Heart right ventricle (tissue), 16 donors: ENCODE measurements around the gene NEDD4L. TPM values are rescaled to one million over a fixed set of nuclear protein-coding genes. Genes with fewer than 3 reads are reported as not detected.

Source experiments
- ATAC-seq, 8 donors: fragments of 200-7000 bp; cut with Tn5 transposase; one replicate each; pipeline ENCODE4 v1.9.1; 2020; ENCODE audit warnings: mild to moderate bottlenecking in 8 of 8, moderate library complexity in 8 of 8, moderate number of reproducible peaks in 1 of 8
- DNase-seq, 2 donors: peaks; one replicate each; pipeline ENCODE4 v3.0.0-alpha.2; 2020
- H3K27ac ChIP-seq, 10 donors: fragments of 200-600 bp; sonication (generic) in 2 of 10; one replicate each; pipeline versions ENCODE4 v1.5.0 to v1.8.0; 2020 to 2022; ENCODE audit warnings: mild to moderate bottlenecking in 3 of 10
- H3K27me3 ChIP-seq, 7 donors: fragments of 200-600 bp; one replicate each; pipeline ENCODE4 v1.8.0; 2021 to 2022; ENCODE audit warnings: mild to moderate bottlenecking in 2 of 7
- H3K36me3 ChIP-seq, 9 donors: fragments of 200-600 bp; sonication (generic) in 1 of 9; one replicate each; pipeline versions ENCODE4 v1.5.0 to v1.8.0; 2020 to 2022; ENCODE audit warnings: mild to moderate bottlenecking in 2 of 9
- H3K4me1 ChIP-seq, 9 donors: fragments of 200-600 bp; sonication (generic) in 1 of 9; one replicate each; pipeline versions ENCODE4 v1.5.0 to v1.8.0; 2020 to 2022; ENCODE audit warnings: mild to moderate bottlenecking in 4 of 9
- H3K4me3 ChIP-seq, 10 donors: fragments of 200-600 bp; sonication (generic) in 2 of 10; one replicate each; pipeline versions ENCODE4 v1.5.0 to v1.8.0; 2020 to 2022; ENCODE audit warnings: mild to moderate bottlenecking in 7 of 10, moderate library complexity in 2 of 10
- H3K9me3 ChIP-seq, 11 donors: fragments of 200-600 bp in 10 of 11; sonication (generic) in 2 of 11; one replicate each; pipeline versions ENCODE4 v1.5.0 to v1.8.0; 2013 to 2022; ENCODE audit warnings: mild to moderate bottlenecking in 2 of 11, control low read depth in 1 of 11, moderate library complexity in 1 of 11
- CTCF ChIP-seq, 9 donors: fragments of 200-600 bp; sonication (generic) in 2 of 9; IDR thresholded peaks; one replicate each; pipeline versions ENCODE4 v1.5.0 to v1.8.0; 2021 to 2022; ENCODE audit warnings: antibody characterized with exemption in 9 of 9, mild to moderate bottlenecking in 5 of 9, moderate library complexity in 1 of 9
- WGBS, 2 donors: extraction: QIAGEN DNeasy Blood & Tissue Kit; methylation state at CpG; one replicate each; pipeline ENCODE4 v1.1.7; 2013; ENCODE audit warnings: inconsistent platforms in 1 of 2; 5-methylcytosine and 5-hydroxymethylcytosine counted together
- intact Hi-C, 10 donors: fragments of 100-400 bp; cut with DNase I; formaldehyde crosslinking; loops; one replicate each; pipeline versions ENCODE4 v1.11.1 to v1.14.2; 2022
- polyA plus RNA-seq, 2 donors: library from polyadenylated mRNA; stranded (reverse); fragments of 200-250 nt; gene quantifications; one replicate each; pipeline ENCODE4 v1.2.3, GENCODE V29; 2013
- total RNA-seq, 10 donors: library from RNA; stranded (reverse); fragmentation: NEBNext Ultra II Directional in 3 of 10; extraction: Animal tissue kit (Norgen Biotek cat#: 25700) in 3 of 10; gene quantifications; one replicate each; pipeline versions ENCODE4 v1.2.1 to v1.2.4, GENCODE V29; 2021 to 2023
- donor health status: Arrhythmogenic right ventricular cardiomyopathy.
- donor health status: ischemic (EF 13 %, LVEDD 7.1; RV severe dilation, severe dysfunction).
- donor health status: healthy with polysubstance abuse.
- donor health status: DM: no; HTN: yes; CAD: no.
- donor health status: DM: no; HTN: no; CAD: no.
- donor health status: ischemic (EF 25% LVEDD 6.9; RV normal size, moderate dysfunction).
- donor health status: ischemic (EF 25% LVEDD 5.7; RV mildly dilated, moderate dysfunction).
- donor health status: healthy.
- donor health status: DM: yes; HTN: yes; CAD: no.
- donor health status: Ischemic cardiomyopathy.
- donor health status: ischemic (EF 35%, LVEDD 5.7; RV mildly dilated, moderate dysfunction).
- donor health status: nonischemic (EF 11% LVEDD 7.7; RV severe dilation, severe dysfunction).
- donor health status: DM: yes; HTN: yes; CAD: no.
- donor health status: PGD.
- donor health status: ischemic (EF 29% LVEDD 5.4; RV normal size, mild dysfunction).
- donor health status: nonischemic (EF 23%, LVEDD 6.1; RV moderate dilation, normal function).

NEDD4L gene
- total and polyA plus RNA-seq, 12 donors, result 9.6 to 67.1 (median 49.4) TPM

- H3K27me3 ChIP-seq, result no peaks in the 10 kb centered on the region
- DNase-seq (no peak), ATAC-seq (no peak)
- H3K4me3 ChIP-seq, result no peak overlapping the region
- no peaks in the 10 kb centered on the region for H3K36me3 ChIP-seq
- H3K27ac ChIP-seq, result no peak overlapping the region
- no peak for TF ChIP-seq CTCF (IDR thresholded peaks at IDR 0.05)
- 84 to 86% methylated on average over 5 of the region's 5 CpGs for WGBS, 2 donors
- intact Hi-C loops, result loop anchor here in 1 of 10 donors (5.0 kb wide), 1 partner anchor 46 kb away; no protein-coding TSS in a partner anchor
- no peaks in the 10 kb centered on the region for H3K9me3 ChIP-seq
- H3K4me1 ChIP-seq, result peaks cover 4 to 35% (median 17%) of the 10 kb centered on the region in 9 donors
Measured at GRCh38 chr18:58242968-58243367, 198.9 kb downstream of the NEDD4L start.

- no peaks in the 10 kb centered on the region for H3K27me3 ChIP-seq
- no peak for DNase-seq
- intact Hi-C loops, result loop anchor here in 1 of 10 donors (5.0 kb wide), 1 partner anchor 46 kb away; no protein-coding TSS in a partner anchor
- no peak overlapping the region for H3K4me3 ChIP-seq
- TF ChIP-seq CTCF (IDR thresholded peaks at IDR 0.05), result no peak
- H3K4me1 ChIP-seq, result peaks cover 4 to 39% (median 17%) of the 10 kb centered on the region in 9 donors
- H3K9me3 ChIP-seq, result no peaks in the 10 kb centered on the region
- H3K36me3 ChIP-seq, result no peaks in the 10 kb centered on the region
- ATAC-seq, result no peak
- no peak overlapping the region for H3K27ac ChIP-seq
- 96 to 98% methylated on average over 5 of the region's 5 CpGs for WGBS, 2 donors
Measured at GRCh38 chr18:58243401-58243800, 199.4 kb downstream of the NEDD4L start.

- ATAC-seq (peak; percentile 73 to 90 (median 86)), DNase-seq (peak; percentile 23 to 44)
- no peaks in the 10 kb centered on the region for H3K27me3 ChIP-seq
- peak overlapping the region in 9 of 10 donors; percentile 7 to 50 (median 33) for H3K4me3 ChIP-seq
- peaks cover 0 to 23% (median 12%) of the 10 kb centered on the region in 9 donors for H3K4me1 ChIP-seq
- intact Hi-C loops, result loop anchor here in 1 of 10 donors (2.0 kb wide), 1 partner anchor 51 kb away; no protein-coding TSS in a partner anchor
- TF ChIP-seq CTCF (IDR thresholded peaks at IDR 0.05), result no peak
- peak overlapping the region; percentile 30 to 87 (median 79) for H3K27ac ChIP-seq
- H3K9me3 ChIP-seq, result no peaks in the 10 kb centered on the region
- no peaks in the 10 kb centered on the region for H3K36me3 ChIP-seq
- 7 to 13% methylated on average over 20 of the region's 20 CpGs for WGBS, 2 donors
Measured at GRCh38 chr18:58247363-58247834, 203.4 kb downstream of the NEDD4L start.

- no peak for DNase-seq
- no peak overlapping the region for H3K27ac ChIP-seq
- H3K4me3 ChIP-seq, result no peak overlapping the region
- no peak for TF ChIP-seq CTCF (IDR thresholded peaks at IDR 0.05)
- intact Hi-C loops, result loop anchor here in 2 of 10 donors (10.0 kb wide), 3 partner anchors 65 to 255 kb away; no protein-coding TSS in a partner anchor
- H3K36me3 ChIP-seq, result no peaks in the 10 kb centered on the region
- 85 to 100% methylated on average over 1 of the region's 1 CpG for WGBS, 2 donors
- H3K9me3 ChIP-seq, result no peaks in the 10 kb centered on the region
- ATAC-seq, result no peak
- peaks cover 0 to 27% (median 12%) of the 10 kb centered on the region in 9 donors for H3K4me1 ChIP-seq
- H3K27me3 ChIP-seq, result no peaks in the 10 kb centered on the region
Measured at GRCh38 chr18:58249712-58250111, 205.7 kb downstream of the NEDD4L start.
